GM18508 (cell line): Measurements from ENCODE around the gene REC8.

ENCODE experiments used
- ATAC-seq: cut with Tn5 transposase; IDR thresholded peaks from one replicate; pipeline ENCODE4 v1.9.1; 2021; ENCODE audit warnings: moderate number of reproducible peaks; ENCODE audit not compliant: insufficient read depth, unreplicated experiment

The REC8 gene

DNA sequence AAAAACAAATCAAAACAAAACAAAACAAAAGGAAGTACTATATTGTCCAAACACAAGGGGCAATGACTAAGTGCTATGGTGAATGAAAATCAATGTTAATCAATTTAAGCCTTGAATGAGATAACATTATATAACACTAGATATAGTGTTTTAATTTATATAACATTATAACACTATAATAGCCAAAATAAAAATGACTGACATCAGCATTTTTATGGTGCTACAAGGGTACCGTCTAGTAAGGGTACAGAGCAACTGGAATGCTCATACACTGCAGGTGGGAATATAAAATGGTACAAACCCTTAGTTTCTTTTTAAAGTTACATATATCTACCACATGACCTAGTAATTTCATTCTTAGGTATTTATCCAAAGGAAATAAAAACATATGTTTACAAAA lies 54.6 kb downstream of the REC8 start:
- ATAC-seq, result no peak

- no peak for ATAC-seq
Measured at GRCh38 chr14:24228902-24229301, 57.0 kb downstream of the REC8 start.
